Nephron (organoid): Measurements from ENCODE around the gene FAM151A.

Experiments
- H3K27ac Mint-ChIP-seq, 3 experiments: 2 replicates each; pipeline ENCODE4 v1.8.0; 2020; ENCODE audit warnings: mixed read lengths in 3 of 3, mild to moderate bottlenecking in 2 of 3, moderate library complexity in 1 of 3
- H3K27me3 Mint-ChIP-seq: 2 replicates; pipeline ENCODE4 v1.8.0; 2021; ENCODE audit warnings: low read depth, mild to moderate bottlenecking, moderate library complexity, mixed read lengths
- H3K36me3 Mint-ChIP-seq: 2 replicates; pipeline ENCODE4 v1.8.0; 2020; ENCODE audit warnings: low read depth, mixed read lengths
- H3K4me1 Mint-ChIP-seq: 2 replicates; pipeline ENCODE4 v1.8.0; 2020; ENCODE audit warnings: mixed read lengths
- H3K4me3 Mint-ChIP-seq, 3 experiments: 2 replicates each; pipeline ENCODE4 v1.8.0; 2020; ENCODE audit warnings: mild to moderate bottlenecking in 3 of 3, mixed read lengths in 3 of 3, moderate library complexity in 2 of 3
- H3K9me3 Mint-ChIP-seq: 2 replicates; pipeline ENCODE4 v1.8.0; 2020; ENCODE audit warnings: mixed read lengths
- TF ChIP-seq, protein P1 (sequence below), 3 experiments: fragments of 200-600 bp; sonication (generic); IDR thresholded peaks; one replicate each; pipeline ENCODE4 v1.5.0; 2021; ENCODE audit warnings: antibody characterized with exemption in 3 of 3; ENCODE audit not compliant: unreplicated experiment in 3 of 3

Gene FAM151A

DNA sequence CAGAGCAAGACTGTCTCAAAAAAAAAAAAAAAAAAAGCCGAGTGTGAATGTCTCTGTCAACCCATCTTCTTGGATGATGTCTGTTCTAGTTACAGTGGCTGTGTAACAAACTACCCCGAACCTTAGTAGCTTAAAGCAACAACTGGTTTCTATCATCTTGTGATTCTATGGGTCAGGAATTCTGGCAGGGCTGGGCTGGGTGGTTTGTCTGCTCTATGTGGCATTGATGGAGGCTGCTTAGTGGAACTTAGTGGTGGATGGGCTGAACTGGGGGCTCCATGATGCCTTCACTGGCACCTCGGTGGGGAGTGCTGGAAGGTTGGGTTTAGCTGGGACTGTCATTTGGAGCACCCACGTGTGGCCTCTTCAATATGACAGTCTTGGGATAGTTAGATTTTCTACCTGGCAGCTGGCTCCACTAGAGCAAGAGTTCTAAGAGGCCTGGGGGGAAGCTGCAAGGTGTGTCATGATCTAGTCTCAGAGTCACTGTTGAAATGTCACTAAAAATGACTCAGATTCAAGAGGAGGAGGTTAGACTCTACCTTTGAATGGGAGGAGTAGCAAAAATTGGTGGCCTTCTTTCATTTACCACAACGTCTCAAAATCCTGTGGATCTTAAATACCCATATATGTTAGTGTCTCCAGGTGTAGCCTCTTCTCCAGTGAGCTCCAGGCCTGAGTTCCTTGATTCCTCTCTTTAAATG, 56.7 kb downstream of the FAM151A start:
- no peak overlapping the region for H3K4me3 Mint-ChIP-seq
- TF ChIP-seq, protein P1, sequence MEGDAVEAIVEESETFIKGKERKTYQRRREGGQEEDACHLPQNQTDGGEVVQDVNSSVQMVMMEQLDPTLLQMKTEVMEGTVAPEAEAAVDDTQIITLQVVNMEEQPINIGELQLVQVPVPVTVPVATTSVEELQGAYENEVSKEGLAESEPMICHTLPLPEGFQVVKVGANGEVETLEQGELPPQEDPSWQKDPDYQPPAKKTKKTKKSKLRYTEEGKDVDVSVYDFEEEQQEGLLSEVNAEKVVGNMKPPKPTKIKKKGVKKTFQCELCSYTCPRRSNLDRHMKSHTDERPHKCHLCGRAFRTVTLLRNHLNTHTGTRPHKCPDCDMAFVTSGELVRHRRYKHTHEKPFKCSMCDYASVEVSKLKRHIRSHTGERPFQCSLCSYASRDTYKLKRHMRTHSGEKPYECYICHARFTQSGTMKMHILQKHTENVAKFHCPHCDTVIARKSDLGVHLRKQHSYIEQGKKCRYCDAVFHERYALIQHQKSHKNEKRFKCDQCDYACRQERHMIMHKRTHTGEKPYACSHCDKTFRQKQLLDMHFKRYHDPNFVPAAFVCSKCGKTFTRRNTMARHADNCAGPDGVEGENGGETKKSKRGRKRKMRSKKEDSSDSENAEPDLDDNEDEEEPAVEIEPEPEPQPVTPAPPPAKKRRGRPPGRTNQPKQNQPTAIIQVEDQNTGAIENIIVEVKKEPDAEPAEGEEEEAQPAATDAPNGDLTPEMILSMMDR (IDR thresholded peaks at IDR 0.05; ENCODE audit: unreplicated experiment in 3 of 3) = no peak
- peaks cover 7% of the 10 kb centered on the region for H3K27me3 Mint-ChIP-seq
- H3K4me1 Mint-ChIP-seq = peaks cover 21% of the 10 kb centered on the region
- no peaks in the 10 kb centered on the region for H3K36me3 Mint-ChIP-seq
- H3K9me3 Mint-ChIP-seq = no peaks in the 10 kb centered on the region
- H3K27ac Mint-ChIP-seq = peak overlapping the region in 1 of 3 experiments; percentile 59

DNA sequence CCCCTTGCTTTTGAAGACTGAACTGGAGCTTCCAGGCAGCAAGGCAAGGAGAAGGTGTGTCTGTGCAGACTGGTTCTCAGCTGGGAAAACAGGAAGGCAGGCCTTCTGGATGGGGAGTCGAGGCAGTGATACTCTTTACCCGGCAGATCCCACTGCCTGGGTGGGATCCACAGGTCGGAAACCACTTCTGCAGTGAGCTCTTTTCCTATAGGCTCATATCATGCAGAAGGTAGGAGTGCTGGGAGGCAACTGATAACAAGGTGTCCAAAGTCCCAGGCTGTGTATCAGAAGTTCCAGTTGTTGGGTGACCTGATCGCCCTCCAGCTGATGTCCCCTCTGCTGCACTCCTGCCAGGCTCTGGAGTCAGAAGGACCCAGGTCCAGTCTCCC, 58.2 kb downstream of the FAM151A start:
- TF ChIP-seq, protein P1 (IDR thresholded peaks at IDR 0.05; ENCODE audit: unreplicated experiment in 3 of 3) = no peak
- H3K4me1 Mint-ChIP-seq = peaks cover 14% of the 10 kb centered on the region
- no peak overlapping the region for H3K27ac Mint-ChIP-seq
- no peak overlapping the region for H3K4me3 Mint-ChIP-seq
- H3K9me3 Mint-ChIP-seq = no peaks in the 10 kb centered on the region
- H3K36me3 Mint-ChIP-seq = no peaks in the 10 kb centered on the region
- peaks cover 7% of the 10 kb centered on the region for H3K27me3 Mint-ChIP-seq

DNA sequence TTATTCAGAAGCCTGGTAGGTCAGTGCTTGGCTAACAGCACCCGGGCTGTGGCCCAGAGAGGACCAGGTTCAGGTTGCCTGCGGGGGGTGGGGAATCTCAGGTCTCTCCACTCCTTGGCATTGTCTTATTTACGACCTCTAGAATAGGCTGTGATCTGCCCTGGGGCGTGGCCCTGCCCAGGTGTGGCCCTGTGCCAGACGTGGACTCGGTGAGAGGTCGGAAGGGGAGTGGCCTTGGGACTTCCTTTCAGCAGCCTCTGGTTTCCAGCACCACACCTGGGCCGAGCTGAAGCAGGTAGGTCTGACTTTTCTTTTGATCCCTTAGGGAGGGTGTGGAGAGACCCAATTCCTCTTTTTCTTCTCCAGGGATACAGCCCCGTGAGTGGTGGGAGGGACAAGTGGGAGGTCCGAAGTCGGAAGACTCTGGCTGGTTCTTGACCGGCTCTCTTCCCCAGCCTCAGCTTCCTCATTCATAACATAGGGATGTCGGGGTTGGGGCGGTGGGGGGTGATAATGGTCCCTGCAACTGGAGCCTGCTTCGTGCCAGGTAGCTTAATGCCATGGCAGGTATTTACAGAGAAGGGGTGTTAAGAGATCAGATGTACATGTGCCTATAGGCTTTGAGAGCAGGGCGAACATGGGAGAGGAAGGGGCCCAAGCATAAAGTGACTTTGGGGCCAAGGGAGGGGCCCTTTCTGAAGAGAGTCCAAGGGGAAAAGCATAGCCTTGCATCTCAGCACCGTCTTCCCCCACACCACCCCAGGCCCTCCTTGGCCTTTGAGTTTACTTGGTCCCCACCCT, 58.8 kb downstream of the FAM151A start:
- peaks cover 15% of the 10 kb centered on the region for H3K4me1 Mint-ChIP-seq
- H3K27ac Mint-ChIP-seq = no peak overlapping the region
- no peaks in the 10 kb centered on the region for H3K9me3 Mint-ChIP-seq
- H3K4me3 Mint-ChIP-seq = no peak overlapping the region
- H3K27me3 Mint-ChIP-seq = peaks cover 7% of the 10 kb centered on the region
- TF ChIP-seq, protein P1 (IDR thresholded peaks at IDR 0.05; ENCODE audit: unreplicated experiment in 3 of 3) = no peak
- no peaks in the 10 kb centered on the region for H3K36me3 Mint-ChIP-seq

DNA sequence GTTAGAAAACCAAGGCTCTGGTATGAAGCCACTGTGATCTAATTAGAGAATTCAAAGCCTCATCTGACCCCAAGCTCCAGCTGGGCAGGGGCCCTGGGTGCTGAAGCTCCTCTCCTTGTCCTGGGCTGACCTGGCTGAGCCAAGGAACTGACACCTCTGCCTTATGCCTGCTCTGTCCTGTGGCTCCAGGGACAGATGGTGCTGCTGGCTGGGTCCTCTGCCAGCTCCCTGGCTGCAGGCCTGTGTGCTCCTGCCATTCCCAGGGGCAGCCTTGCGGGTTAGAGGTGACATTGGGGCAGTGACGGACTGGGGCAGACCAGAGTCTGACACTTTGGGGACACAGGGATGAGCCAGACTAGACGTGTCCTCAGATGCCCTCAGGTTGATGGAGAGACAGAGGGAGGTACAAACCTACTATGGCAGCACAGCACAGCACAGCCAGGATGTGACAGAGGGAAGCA, 63.5 kb downstream of the FAM151A start:
- no peak overlapping the region for H3K4me3 Mint-ChIP-seq
- H3K36me3 Mint-ChIP-seq = peaks cover 8% of the 10 kb centered on the region
- TF ChIP-seq, protein P1 (IDR thresholded peaks at IDR 0.05; ENCODE audit: unreplicated experiment in 3 of 3) = no peak
- H3K4me1 Mint-ChIP-seq = peaks cover 20% of the 10 kb centered on the region
- H3K27me3 Mint-ChIP-seq = peaks cover 4% of the 10 kb centered on the region
- no peak overlapping the region for H3K27ac Mint-ChIP-seq
- H3K9me3 Mint-ChIP-seq = peaks cover 14% of the 10 kb centered on the region
